Skeletal muscle tissue (tissue), 4 donors: ENCODE data around the gene HTR2A. TPM values are rescaled to one million over a fixed set of nuclear protein-coding genes. Genes with fewer than 3 reads are reported as not detected.
"Not testable (repeated sequence)": the region's sequence is repeated elsewhere in the genome, so short reads cannot be mapped to it uniquely, and the experiment has no call there.

Experiments
- H3K27ac ChIP-seq: one replicate; pipeline ENCODE4 v1.7.0; 2013; ENCODE audit warnings: mild to moderate bottlenecking, low read depth, low read length, inconsistent platforms
- H3K27me3 ChIP-seq, 3 donors: one replicate each; pipeline ENCODE4 v1.7.0; 2013; ENCODE audit warnings: low read length in 3 of 3; ENCODE audit not compliant: control insufficient read depth in 3 of 3, insufficient read depth in 3 of 3
- H3K36me3 ChIP-seq, 3 donors: one replicate each; pipeline ENCODE4 v1.7.0; 2013; ENCODE audit warnings: low read length in 3 of 3; ENCODE audit not compliant: control insufficient read depth in 3 of 3, insufficient read depth in 3 of 3
- H3K4me1 ChIP-seq, 3 donors: one replicate each; pipeline ENCODE4 v1.7.0; 2013; ENCODE audit warnings: low read length in 3 of 3, mild to moderate bottlenecking in 3 of 3; ENCODE audit not compliant: control insufficient read depth in 3 of 3, insufficient read depth in 3 of 3
- H3K4me3 ChIP-seq, 3 donors: one replicate each; pipeline ENCODE4 v1.7.0; 2013; ENCODE audit warnings: low read length in 3 of 3
- H3K9ac ChIP-seq, 3 donors: one replicate each; pipeline ENCODE4 v1.7.0; 2013; ENCODE audit warnings: low read length in 3 of 3, mild to moderate bottlenecking in 3 of 3, moderate library complexity in 2 of 3, low read depth in 1 of 3
- H3K9me3 ChIP-seq, 3 donors: one replicate each; pipeline ENCODE4 v1.7.0; 2013; ENCODE audit warnings: low read length in 3 of 3; ENCODE audit not compliant: control insufficient read depth in 3 of 3
- total RNA-seq: library from RNA; depleted of rRNA; stranded (reverse); fragments of >200 nt; gene quantifications from one replicate; pipeline ENCODE4 v1.2.3, GENCODE V29; 2014
- donor health status: Osteomylitis.

HTR2A gene
- total RNA-seq, 1 donor from 2014 or later: under 0.01 TPM

- no peak overlapping the region for H3K9ac ChIP-seq
- no peaks in the 10 kb centered on the region for H3K36me3 ChIP-seq
- no peak overlapping the region for H3K4me3 ChIP-seq
- H3K27ac ChIP-seq: no peak overlapping the region
- no peaks in the 10 kb centered on the region for H3K27me3 ChIP-seq
- no peaks in the 10 kb centered on the region for H3K4me1 ChIP-seq
- H3K9me3 ChIP-seq: no peaks in the 10 kb centered on the region
These were observed 74.3 kb downstream of the HTR2A start for GRCh38 chr13:46822551-46822950.

GRCh38 chr13:46817838-46818476 lies 78.9 kb downstream of the HTR2A start:
- Histone ChIP-seq H3K9me3 (peaks cover 0 to 1% (median 0%) of the 10 kb centered on the region in 3 donors), H3K36me3 (no peaks in the 10 kb centered on the region), H3K9ac (no peak overlapping the region), H3K4me3 (no peak overlapping the region), H3K4me1 (no peaks in the 10 kb centered on the region), H3K27me3 (no peaks in the 10 kb centered on the region), H3K27ac (no peak overlapping the region)

DNA sequence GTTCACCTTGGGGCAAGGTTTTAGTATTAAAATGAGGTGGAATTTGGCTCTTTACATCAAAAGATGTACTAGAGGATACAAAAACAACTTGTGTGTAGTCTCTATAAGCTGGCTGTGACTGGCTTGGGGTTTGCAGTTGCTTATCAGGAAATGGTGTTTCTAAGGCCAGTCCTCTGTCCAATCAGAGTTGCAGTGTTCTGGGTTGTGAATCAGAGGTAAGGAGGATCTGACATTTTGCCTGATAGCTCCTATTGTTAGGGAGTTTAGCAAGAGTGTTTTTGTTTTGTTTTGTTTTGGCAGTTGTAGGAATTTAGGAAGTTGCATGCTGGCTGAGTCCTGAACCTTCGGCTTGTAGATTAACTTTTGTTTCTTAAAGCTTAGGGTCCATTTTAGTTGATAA lies 79.8 kb downstream of the HTR2A start:
- no peaks in the 10 kb centered on the region for H3K4me1 ChIP-seq
- no peak overlapping the region for H3K27ac ChIP-seq
- no peaks in the 10 kb centered on the region for H3K27me3 ChIP-seq

GRCh38 chr13:46816371-46816770 lies 80.5 kb downstream of the HTR2A start:
- Histone ChIP-seq H3K4me3 (no peak overlapping the region), H3K9ac (no peak overlapping the region), H3K27ac (no peak overlapping the region), H3K27me3 (no peaks in the 10 kb centered on the region), H3K36me3 (no peaks in the 10 kb centered on the region), H3K9me3 (peaks cover 0 to 2% (median 2%) of the 10 kb centered on the region in 3 donors), H3K4me1 (no peaks in the 10 kb centered on the region)

More for the DNA sequence above, 79.8 kb downstream of the HTR2A start:
- Histone ChIP-seq H3K36me3 (no peaks in the 10 kb centered on the region), H3K4me3 (no peak overlapping the region), H3K9ac (no peak overlapping the region), H3K9me3 (peaks cover 0 to 2% (median 2%) of the 10 kb centered on the region in 3 donors)

GRCh38 chr13:46812301-46812797 lies 84.5 kb downstream of the HTR2A start:
- no peak overlapping the region for H3K4me3 ChIP-seq
- peaks cover 0 to 2% (median 2%) of the 10 kb centered on the region in 3 donors for H3K9me3 ChIP-seq
- no peak overlapping the region for H3K27ac ChIP-seq
- H3K9ac ChIP-seq: no peak overlapping the region
- H3K36me3 ChIP-seq: no peaks in the 10 kb centered on the region
- H3K4me1 ChIP-seq: no peaks in the 10 kb centered on the region
- H3K27me3 ChIP-seq: no peaks in the 10 kb centered on the region

DNA sequence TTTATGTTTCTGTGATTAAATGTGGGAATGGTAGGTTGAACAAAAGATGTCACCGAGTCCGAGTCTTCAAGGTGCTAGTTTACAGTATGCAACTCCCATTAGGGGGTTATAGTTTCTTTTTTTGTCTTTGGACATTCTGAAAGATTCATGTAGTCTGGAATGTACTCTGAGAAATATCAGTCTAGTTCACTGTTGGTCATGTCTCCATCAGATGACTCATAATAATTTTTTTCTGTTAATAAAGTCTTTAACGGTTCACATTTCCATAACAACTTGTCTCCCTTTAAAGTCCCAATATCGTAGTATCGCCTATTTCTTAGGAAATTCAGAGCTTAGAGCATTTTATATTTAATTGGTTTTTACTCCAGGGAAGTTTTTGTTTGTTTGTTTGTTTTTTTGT lies 86.4 kb downstream of the HTR2A start:
- Histone ChIP-seq H3K4me3 (no peak overlapping the region), H3K27ac (no peak overlapping the region), H3K9ac (no peak overlapping the region), H3K27me3 (no peaks in the 10 kb centered on the region), H3K4me1 (no peaks in the 10 kb centered on the region), H3K9me3 (peaks cover 0 to 2% (median 2%) of the 10 kb centered on the region in 3 donors), H3K36me3 (no peaks in the 10 kb centered on the region)

- not testable (repeated sequence) for H3K9ac ChIP-seq, H3K4me3 ChIP-seq, H3K27me3 ChIP-seq, H3K36me3 ChIP-seq, H3K4me1 ChIP-seq, H3K27ac ChIP-seq, H3K9me3 ChIP-seq
These were observed 91.9 kb downstream of the HTR2A start for GRCh38 chr13:46804921-46805320.

- Histone ChIP-seq H3K36me3 (no peaks in the 10 kb centered on the region), H3K27ac (no peak overlapping the region), H3K4me3 (no peak overlapping the region), H3K9me3 (no peaks in the 10 kb centered on the region), H3K27me3 (no peaks in the 10 kb centered on the region), H3K4me1 (no peaks in the 10 kb centered on the region), H3K9ac (no peak overlapping the region)
These were observed 92.5 kb downstream of the HTR2A start for GRCh38 chr13:46804391-46804815.

GRCh38 chr13:46803586-46803985 lies 93.3 kb downstream of the HTR2A start:
- no peak overlapping the region for H3K9ac ChIP-seq
- H3K27me3 ChIP-seq: no peaks in the 10 kb centered on the region
- no peak overlapping the region for H3K27ac ChIP-seq
- H3K9me3 ChIP-seq: no peaks in the 10 kb centered on the region
- H3K4me1 ChIP-seq: no peaks in the 10 kb centered on the region
- H3K4me3 ChIP-seq: no peak overlapping the region
- H3K36me3 ChIP-seq: no peaks in the 10 kb centered on the region

DNA sequence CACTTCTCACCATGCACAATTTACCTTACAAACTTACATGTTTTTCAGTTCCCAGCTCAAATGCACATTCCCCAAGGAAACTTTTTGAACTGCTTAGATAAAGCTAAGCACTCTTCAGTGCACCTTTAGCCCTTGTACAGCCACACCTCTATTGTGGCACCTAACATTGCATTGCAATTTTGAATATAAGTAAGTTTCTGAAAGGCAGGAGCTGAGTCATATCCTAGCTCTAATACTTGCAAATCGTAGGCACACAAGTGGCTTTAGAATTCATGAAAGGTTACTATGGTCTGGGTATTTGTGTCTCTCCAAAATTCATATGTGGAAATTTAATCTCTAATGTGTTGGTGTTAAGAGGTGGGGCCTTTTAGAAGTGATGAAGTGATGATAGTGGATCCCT lies 95.0 kb downstream of the HTR2A start:
- H3K4me1 ChIP-seq: peaks cover 0 to 3% (median 3%) of the 10 kb centered on the region in 3 donors
- H3K27ac ChIP-seq: no peak overlapping the region
- H3K27me3 ChIP-seq: no peaks in the 10 kb centered on the region
- H3K4me3 ChIP-seq: no peak overlapping the region
- no peak overlapping the region for H3K9ac ChIP-seq
- H3K9me3 ChIP-seq: no peaks in the 10 kb centered on the region
- no peaks in the 10 kb centered on the region for H3K36me3 ChIP-seq
